Measurements from ENCODE around the gene MAG.

The MAG gene

GRCh38 chr19:35297515-35297848 lies 5.5 kb downstream of the MAG start:
- TF ChIP-seq CTCF (IDR thresholded peaks at IDR 0.05) = no peak
- no peak for DNase-seq (ENCODE audit: low spot score)
- Histone ChIP-seq H3K27ac (no peak overlapping the region), H3K4me3 (no peak overlapping the region)

GRCh38 chr19:35297922-35298321 lies 6.0 kb downstream of the MAG start:
- Histone ChIP-seq H3K4me3 (no peak overlapping the region), H3K27ac (no peak overlapping the region)
- DNase-seq (ENCODE audit: low spot score) = no peak
- TF ChIP-seq CTCF (IDR thresholded peaks at IDR 0.05) = no peak

- Histone ChIP-seq H3K4me3 (no peak overlapping the region), H3K27ac (no peak overlapping the region)
- TF ChIP-seq CTCF (IDR thresholded peaks at IDR 0.05) = no peak
- DNase-seq (ENCODE audit: low spot score) = no peak
These were observed 6.6 kb downstream of the MAG start for GRCh38 chr19:35298561-35298972.

GRCh38 chr19:35299523-35300338 lies 7.8 kb downstream of the MAG start:
- H3K4me3 ChIP-seq = no peak overlapping the region
- no peak for DNase-seq (ENCODE audit: low spot score)
- TF ChIP-seq CTCF (IDR thresholded peaks at IDR 0.05) = no peak
- no peak overlapping the region for H3K27ac ChIP-seq

GRCh38 chr19:35300339-35300649 lies 8.3 kb downstream of the MAG start:
- no peak for DNase-seq (ENCODE audit: low spot score)
- no peak for TF ChIP-seq CTCF (IDR thresholded peaks at IDR 0.05)
- Histone ChIP-seq H3K4me3 (no peak overlapping the region), H3K27ac (no peak overlapping the region)

- H3K27ac ChIP-seq = no peak overlapping the region
- no peak overlapping the region for H3K4me3 ChIP-seq
- no peak for DNase-seq (ENCODE audit: low spot score)
- TF ChIP-seq CTCF (IDR thresholded peaks at IDR 0.05) = no peak
These were observed 10.0 kb downstream of the MAG start for GRCh38 chr19:35301961-35302360.

GRCh38 chr19:35302446-35302845 lies 10.5 kb downstream of the MAG start:
- DNase-seq (ENCODE audit: low spot score) = no peak
- Histone ChIP-seq H3K27ac (no peak overlapping the region), H3K4me3 (no peak overlapping the region)
- TF ChIP-seq CTCF (IDR thresholded peaks at IDR 0.05) = no peak

All from coronary artery (tissue), 2 donors.